PC-9 (cell line): Measurements from ENCODE around the gene SPECC1L.
"Not testable (repeated sequence)": the region's sequence is repeated elsewhere in the genome, so short reads cannot be mapped to it uniquely, and the experiment has no call there.

Experiments
- CTCF ChIP-seq: fragments of 200-600 bp; sonication (generic); conservative IDR thresholded peaks from 2 replicates; pipeline ENCODE4 v1.6.1; 2017; ENCODE audit warnings: mixed run types, antibody characterized with exemption, mild to moderate bottlenecking, moderate library complexity
- EZH2 ChIP-seq: fragments of 200-600 bp; sonication (generic); IDR thresholded peaks from 2 replicates; pipeline ENCODE4 v1.8.0; 2017; ENCODE audit warnings: antibody characterized with exemption, low read depth

- TF ChIP-seq CTCF, EZH2: not testable (repeated sequence)
Measured at GRCh38 chr22:24253126-24253525, 17.5 kb upstream of the SPECC1L start.
